GM19035 (cell line): ENCODE data around the gene ATAD3B.
A peak's percentile ranks its signal among the peaks of the same experiment; 100 is the strongest.
"Not testable (repeated sequence)": the region's sequence is repeated elsewhere in the genome, so short reads cannot be mapped to it uniquely, and the experiment has no call there.

ENCODE experiments used
- ATAC-seq: cut with Tn5 transposase; IDR thresholded peaks from one replicate; pipeline ENCODE4 v1.9.1; 2021; ENCODE audit not compliant: unreplicated experiment

The ATAD3B gene

DNA sequence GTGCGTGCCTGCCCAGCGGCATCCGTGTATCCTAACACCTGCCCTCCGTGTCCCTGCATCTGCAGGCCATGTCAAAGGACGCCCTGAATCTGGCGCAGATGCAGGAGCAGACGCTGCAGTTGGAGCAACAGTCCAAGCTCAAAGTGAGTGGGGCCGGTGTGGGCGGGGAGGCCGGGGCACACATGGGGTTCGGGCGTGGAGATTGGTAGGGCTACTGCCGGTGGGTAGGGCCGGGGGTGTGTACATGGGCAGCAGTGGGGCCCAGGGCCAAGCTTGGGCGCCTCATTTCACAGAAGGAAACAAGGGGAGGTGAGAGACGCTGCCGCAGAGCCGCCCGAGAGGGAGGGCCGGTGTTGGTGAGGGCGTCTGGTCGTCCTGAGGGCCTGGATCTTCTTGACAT is 20.9 kb upstream of the ATAD3B start:
- not testable (repeated sequence) for ATAC-seq

DNA sequence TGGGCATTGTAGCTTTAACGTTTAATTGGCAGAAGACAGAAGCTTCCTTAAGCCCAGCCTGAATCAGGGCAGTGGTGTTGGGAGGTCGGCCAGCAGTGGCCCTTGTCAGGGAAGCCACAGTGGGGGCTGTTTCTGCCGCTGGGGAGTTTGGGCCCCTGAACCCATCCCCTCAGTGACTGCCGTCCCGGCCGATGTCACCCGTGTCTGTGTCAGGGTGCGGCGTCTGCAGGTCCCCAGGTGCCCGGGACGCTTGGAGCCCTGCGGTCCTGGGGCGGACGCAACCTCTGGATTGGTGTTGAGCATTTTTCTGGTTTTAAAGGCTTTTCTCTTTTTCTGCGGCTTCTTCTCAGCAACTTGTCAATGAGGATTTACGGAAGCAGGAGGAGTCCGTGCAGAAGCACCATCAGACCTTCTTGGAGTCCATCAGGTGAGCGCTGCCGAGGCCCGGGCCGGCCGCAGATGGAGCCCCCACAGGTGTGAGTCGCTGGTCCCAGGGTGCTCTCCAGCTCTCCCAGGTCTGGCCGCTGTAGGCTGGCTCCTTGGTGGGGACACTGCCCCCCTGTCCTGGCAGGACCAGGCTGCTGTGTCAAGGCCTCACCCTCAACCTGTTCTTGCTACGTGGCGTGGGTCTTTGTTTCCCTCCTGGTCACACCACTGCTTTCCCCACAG is 19.7 kb upstream of the ATAD3B start:
- no peak for ATAC-seq

DNA sequence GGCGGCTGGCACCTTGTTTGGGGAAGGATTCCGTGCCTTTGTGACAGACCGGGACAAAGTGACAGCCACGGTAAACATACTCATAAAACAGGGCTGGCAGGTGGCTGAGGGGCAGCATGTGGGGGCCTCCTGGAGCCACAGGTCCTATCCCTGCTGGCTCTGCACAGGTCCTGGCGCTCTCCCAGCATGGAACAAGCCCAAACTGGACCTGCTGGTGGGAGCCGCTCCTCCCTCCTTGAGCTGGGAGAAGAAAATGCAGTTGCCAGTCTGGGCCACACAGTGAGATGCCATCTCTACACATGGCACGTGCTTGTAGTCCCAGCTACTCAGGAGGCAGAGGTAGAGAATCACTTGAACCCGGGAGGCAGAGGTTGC is 19.2 kb upstream of the ATAD3B start:
- ATAC-seq, result not testable (repeated sequence)

DNA sequence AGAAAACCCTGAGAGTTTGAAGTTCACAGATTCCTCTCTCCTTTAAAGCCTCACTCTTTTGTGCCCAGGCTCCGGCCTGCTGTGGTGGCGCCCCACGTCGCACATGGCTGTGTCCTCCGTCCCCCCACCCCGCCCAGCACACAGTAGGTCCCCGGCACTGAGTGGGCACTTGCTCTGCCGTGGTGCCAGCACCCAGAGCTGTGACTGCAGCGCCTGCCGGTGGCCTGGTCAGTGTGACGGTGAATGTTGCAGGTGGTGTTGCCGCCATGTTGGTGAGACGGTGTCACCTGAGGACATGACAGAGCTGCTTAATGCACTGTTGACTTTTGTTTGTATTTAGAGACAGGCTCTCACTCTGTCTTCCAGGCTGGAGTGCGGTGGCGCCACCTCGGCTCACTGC is 18.7 kb upstream of the ATAD3B start:
- ATAC-seq, result no peak

DNA sequence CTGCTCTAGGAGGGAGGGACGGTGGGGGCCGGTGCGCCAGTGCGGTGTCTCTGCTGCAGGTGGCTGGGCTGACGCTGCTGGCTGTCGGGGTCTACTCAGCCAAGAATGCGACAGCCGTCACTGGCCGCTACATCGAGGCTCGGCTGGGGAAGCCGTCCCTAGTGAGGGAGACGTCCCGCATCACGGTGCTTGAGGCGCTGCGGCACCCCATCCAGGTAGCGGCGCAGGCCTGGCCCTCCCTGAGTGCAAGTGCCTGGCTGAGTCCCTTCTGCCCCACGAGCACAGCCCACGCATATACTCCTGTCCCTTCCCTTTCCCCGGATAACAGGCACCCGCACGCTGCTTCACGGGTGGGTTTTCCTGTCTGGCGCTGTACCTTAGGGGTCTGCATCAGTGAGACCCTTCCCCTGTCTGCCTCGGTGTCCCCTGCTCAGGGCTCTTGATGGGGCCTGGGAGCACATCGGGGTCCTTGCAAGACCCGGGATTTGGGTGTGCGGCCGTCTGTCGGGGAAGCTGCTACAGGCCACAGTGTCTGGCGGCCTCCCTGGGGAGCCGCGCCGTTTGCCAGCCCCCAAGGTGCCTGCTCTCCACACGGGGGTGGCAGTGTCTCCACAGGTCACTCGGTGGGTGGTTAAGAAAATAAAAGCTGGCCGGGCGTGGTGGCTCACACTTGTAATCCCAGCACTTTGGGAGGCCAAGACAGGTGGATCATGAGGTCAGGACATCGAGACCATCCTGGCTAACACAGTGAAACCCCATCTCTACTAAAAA is 17.1 kb upstream of the ATAD3B start:
- ATAC-seq, result not testable (repeated sequence)

DNA sequence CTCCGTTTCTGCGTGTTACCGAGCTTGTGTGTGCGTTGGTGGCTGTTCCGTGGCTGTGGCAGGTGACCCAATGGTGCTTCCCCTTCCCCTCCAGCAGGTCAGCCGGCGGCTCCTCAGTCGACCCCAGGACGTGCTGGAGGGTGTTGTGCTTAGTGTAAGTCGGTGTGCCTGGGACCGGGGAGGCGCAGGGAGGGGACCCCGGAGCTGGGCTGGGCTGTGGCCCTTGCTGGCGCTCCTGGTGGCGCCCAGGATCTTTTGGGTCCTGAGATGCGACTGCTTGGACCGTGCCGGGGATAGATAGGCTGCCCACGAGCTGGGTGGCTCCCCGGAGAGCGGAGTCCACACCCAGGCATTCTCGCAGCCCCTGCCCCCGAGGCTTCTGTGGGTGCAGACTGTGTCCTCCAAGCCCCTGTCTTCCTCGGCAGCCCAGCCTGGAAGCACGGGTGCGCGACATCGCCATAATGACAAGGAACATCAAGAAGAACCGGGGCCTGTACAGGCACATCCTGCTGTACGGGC is 16.1 kb upstream of the ATAD3B start:
- ATAC-seq, result no peak

DNA sequence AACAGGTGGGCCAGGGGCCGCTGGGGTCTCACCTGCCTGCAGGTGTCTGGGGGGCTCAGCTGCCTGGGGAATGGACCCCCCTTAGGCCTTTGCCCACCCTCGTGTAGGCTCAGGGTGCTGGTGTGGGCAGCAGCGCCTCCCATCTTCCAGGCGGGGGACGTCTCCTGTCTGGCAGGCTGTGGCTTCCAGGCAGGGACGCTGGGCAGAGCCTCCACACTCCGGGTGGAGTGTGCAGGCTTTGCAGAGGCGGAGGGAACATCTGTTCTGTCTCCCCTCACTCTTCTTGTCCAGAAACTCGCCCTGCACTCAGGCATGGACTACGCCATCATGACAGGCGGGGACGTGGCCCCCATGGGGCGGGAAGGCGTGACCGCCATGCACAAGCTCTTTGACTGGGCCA is 15.6 kb upstream of the ATAD3B start:
- ATAC-seq, result not testable (repeated sequence)

DNA sequence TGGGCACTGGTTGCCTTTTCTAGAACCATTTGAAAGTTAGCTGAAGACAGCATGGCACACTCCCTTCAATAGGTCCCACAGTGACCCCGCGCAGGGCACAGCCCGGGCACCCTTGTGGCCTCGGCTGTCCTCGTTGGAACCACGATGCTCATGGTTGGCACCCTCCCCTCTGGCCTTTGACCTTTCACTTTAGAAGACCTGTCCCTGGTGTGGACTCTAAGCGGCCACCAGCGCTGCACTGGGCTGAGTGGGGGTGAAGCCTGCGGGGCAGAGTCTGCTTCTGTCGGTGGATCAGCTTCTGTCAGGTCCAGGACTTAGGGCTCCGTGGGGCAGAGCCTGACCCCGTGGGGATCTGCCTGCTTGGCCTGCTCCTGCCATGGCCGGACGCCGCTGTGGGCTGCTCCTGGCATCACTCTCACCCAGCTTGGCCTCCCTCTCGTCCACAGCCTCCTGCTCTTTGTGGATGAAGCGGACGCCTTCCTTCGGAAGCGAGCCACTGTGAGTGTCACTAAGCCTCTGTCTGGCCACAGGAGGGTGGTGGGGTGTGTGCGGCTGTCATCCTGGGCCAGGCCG is 14.8 kb upstream of the ATAD3B start:
- ATAC-seq, result not testable (repeated sequence)

DNA sequence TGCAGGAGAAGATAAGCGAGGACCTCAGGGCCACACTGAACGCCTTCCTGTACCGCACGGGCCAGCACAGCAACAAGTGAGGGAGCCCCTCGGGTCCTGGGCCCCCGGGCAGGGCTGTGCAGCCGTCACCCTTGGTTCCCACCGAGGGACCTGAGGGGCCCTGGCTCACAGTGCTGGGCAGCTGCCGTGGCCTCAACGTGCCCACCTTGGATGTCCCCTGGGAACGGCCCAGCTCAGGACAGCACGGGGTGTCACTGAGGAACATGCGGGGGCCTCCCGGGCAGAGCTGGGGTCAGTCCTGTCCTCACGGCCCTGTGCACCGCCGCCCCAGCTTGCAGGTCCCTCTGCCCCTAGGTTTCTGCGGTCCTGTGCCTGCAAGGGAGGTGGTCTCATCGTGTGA is 12.4 kb upstream of the ATAD3B start:
- not testable (repeated sequence) for ATAC-seq

DNA sequence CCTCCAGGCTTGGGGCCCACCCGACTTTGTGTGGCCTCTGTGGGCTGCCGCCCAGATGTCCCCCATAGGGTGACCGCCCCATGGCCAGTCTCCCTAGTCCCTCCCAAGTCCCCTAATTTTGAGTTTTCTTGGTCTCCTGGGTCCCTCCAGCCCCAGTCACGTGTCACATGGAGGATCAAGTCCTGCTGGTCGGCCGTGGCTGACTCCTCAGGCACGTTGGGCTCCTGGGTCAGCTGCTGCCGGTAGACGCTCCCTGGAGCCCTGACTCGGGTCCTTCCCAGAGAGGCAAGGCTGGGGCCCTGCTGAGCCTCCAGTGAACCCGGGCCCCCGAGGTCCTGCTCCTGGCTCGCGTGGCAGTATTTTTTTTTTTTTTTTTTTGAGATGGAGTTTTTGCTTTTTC is 11.9 kb upstream of the ATAD3B start:
- not testable (repeated sequence) for ATAC-seq

DNA sequence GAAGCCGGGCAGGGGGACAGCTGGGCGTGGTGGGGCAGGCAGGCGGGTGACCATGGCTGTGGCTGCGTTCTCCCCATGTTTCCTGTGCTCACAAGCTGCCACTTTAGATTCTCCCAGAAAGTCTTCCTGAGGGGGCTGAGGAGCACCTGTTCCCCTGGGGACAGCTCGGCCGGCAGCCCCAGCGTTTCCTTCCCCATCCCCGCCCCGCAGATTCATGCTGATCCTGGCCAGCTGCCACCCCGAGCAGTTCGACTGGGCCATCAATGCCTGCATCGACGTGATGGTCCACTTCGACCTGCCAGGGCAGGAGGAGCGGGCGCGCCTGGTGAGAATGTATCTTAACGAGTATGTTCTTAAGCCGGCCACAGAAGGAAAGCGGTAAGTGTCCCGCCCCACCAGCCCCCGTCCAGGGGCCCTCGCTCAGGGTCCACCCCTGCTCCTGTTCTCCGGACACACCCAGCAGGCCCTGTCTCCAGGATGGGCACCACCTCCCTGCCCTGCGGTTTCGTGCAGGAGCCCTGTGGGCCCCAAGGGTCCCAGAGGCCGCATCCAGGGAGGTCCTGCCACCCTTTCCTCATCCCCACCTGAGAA is 10.9 kb upstream of the ATAD3B start:
- no peak for ATAC-seq

DNA sequence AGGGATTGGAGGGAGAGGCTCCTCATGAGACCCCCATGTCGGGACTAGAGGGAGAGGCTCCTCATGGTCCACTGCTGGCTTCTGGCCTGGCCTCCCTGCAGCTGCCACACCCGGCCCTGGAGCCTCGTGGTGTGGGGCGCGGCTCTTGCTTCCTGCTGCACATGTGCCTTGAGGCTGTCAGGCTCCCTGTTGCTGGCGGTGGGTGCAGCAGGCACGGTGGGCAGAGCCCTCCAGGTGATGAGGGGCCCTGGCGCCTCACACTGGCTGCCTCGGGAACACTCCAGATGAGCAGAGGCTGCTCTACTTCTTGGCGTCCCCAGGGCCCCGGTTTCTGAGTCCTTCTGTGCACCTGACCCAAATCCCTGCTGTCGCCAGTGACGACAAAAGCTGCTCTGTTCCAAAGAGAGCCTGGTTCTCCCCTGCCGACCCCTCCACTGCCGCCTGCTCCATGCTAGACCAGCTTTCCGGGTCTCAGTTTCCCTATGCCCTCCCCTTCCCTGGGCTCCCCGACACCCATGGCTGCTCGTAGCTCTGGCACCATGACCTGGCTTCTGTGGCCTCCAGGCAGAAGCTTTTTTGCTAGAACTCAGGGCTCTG is 9.7 kb upstream of the ATAD3B start:
- ATAC-seq, result no peak

DNA sequence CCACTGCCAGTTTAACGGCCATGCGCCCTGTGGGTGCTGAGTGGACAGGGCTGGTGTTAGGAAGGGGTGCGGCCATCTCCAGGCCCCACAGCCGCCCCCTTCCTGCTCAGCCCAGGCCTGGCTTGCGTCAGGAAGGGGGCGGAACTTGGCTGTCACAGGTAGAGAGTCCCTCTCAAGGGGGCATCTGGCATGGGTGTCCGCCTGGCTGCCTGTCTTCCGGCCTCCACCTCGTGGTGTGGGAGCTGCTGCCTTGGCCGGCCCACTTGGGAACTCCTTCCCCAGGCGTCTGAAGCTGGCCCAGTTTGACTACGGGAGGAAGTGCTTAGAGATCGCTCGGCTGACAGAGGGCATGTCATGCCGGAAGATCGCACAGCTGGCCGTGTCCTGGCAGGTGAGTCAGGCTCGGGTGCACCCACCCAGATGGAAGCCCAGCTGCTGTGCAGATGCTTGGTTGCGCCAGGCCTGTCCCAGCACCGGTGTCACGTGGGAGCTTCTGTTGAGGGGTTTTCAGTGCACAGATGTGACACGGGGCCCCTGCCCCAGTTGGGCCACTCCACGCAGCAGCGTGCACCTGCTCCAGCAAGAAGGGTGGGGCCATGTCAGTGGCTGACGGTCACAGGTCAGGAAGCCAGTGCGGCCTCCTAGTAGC is 9.1 kb upstream of the ATAD3B start:
- ATAC-seq, result no peak

DNA sequence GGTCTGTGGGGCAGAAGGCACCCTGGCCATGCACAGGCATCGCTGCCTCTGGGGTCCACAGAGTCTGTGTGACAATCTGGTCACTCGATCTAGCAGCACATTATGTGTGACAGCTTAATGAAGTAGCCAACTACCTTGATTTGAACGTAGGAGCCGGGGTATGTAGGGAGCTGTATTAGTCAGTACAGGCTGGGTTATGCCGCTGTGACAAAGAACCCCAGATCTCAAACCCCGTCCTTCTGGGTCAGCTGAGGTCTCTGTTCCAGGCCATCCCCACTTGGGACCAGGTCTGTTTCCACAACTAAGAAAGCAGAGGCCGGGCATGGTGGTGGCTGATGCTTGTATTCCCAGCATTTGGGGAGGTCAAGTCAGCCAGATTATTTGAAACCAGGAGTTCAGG is 8.3 kb upstream of the ATAD3B start:
- no peak for ATAC-seq

DNA sequence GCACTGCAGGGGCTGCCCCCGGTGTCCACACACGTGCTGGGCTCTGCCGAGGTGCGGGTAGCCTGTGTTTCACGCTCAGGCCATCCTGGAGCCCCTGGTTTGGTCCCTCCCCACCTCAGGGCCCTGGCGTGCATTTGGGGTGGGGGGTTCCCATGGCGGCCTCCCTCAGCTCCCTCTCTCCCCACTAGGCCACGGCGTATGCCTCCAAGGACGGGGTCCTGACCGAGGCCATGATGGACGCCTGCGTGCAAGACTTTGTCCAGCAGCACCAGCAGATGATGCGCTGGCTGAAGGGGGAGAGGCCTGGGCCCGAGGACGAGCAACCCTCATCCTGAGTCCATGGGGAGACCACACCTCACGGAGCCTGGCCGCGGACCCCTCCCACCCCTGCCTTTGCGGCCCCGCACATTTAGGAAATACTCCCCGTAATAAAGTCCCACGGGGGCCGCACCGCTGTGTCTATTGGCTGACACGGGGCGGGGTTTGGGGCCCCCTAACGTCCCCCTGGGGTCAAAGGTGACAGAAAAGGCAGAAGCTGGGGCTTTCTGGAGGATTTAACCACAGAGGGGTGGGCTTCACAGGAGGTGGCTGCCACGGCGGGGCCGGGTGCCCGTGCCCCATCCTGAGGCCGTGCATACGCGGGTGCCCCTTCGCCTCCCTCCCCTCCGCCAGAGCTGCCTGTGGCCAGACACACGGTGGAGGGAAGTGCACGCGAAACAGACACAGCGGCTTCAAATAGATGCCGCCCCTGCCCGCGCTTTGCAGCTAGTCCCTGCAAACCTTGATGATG is 3.2 kb upstream of the ATAD3B start:
- not testable (repeated sequence) for ATAC-seq

DNA sequence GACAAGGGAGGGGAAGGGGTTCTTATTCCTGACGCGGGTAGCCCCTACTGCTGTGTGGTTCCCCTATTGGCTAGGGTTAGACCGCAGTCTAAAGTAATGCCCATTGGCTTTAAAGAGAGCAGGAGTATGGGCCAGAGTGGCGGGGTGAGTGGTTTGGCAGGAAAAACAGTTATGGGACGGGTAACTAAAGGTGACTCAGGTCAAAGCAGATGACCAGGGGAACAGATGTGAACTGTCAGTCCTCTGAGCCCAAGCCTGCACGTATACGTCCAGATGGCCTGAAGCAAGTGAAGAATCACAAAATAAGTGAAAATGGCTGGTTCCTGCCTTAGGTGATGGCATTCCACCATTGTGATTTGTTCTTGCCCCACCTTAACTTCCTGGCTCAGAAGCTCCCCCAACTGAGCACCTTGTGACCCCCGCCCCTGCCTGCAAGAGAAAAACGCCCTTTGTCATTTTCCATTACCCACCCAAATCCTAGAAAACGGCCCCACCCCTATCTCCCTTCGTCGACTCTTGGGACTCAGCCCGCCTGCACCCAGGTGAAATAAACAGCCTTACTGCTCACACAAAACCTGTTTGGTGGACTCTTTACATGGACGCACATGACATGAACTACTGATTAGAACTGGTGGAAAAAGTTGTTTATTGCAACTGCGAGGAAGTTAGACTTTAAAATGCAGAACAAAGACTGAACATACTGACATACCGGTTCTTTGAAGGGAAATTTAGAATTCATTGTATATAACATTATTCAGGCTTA is 758 bp upstream of the ATAD3B start:
- ATAC-seq, result no peak

DNA sequence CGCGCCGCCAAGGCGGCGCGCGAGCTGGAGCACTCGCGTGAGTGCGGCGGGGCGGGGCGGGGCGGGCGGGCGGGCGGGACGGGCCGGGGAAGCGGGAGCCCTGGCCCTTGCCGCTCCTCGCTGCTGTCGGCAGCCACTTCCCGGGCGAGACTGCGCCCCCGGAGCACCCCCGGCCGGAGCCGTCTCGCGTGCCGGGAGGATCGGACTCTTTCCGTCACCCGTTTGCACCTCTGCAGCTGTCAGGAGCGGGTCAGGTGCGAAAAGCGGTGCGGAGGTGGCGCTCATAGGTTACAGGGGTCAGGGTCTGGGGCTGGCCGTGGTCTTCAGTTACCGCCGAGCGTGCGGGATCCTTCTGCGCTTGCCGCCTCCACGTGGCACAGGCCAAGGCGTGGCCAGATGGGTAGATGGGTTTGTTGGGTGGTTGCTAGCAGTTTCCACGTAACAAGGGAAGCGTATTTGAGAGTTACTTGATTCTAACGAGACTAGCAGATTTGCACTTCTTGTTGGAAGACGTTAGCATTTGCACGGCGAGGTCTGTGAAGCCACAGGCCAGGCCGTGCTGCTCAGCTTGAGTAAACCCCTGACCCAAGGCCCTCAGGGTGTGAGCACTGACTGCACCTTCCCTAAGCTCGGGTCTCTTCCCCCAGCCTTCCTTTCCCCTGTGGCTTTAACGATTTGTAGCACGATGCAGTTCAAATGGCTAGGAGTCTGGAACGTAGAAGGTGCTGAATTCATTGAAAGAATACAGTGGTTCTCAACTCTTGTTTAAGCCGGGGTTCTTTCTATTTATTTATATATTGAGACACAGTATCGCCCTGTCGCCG is 700 bp downstream of the ATAD3B start:
- ATAC-seq, result peak; percentile 13

DNA sequence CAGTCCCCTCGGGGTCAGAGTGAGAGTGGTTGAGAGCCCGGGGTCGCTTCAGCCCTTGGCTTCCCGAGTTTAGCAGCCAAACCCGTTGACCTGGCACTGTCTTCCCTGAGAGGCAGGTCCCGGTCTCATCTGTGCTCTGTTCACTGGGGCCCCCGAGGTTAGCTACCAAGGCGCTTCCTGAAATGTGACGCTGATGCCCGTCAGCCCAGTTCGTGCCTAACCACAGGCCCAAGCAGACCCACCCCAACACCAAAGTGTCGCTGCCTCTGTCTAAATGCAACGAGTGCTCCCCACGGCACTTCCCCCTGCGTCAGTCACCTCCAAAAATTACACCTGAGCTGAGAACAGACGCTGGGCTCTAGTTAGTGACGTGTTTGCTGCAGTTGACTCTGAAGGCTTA is 4.4 kb downstream of the ATAD3B start:
- ATAC-seq, result not testable (repeated sequence)
